Mesendoderm (in vitro differentiated cells): Measurements from ENCODE around the gene SVOPL.

Experiments used
- DNase-seq: peaks from one replicate; pipeline ENCODE4 v3.0.0; 2013
- H2AK5ac ChIP-seq: 2 replicates; pipeline ENCODE4 v1.6.1; 2013; ENCODE audit warnings: low read length, inconsistent platforms
- H2BK120ac ChIP-seq: 2 replicates; pipeline ENCODE4 v1.6.1; 2013; ENCODE audit warnings: low read depth, mild to moderate bottlenecking, low read length, moderate library complexity, mixed read lengths
- H2BK15ac ChIP-seq: replicated peaks from 2 replicates; pipeline ENCODE4 v1.6.1; 2013; ENCODE audit warnings: low read depth, mild to moderate bottlenecking, moderate library complexity
- H2BK5ac ChIP-seq: 2 replicates; pipeline ENCODE4 v1.6.1; 2013; ENCODE audit warnings: low read length, inconsistent platforms
- H3K18ac ChIP-seq: 2 replicates; pipeline ENCODE4 v1.6.1; 2013; ENCODE audit warnings: mild to moderate bottlenecking, low read length, mixed read lengths
- H3K23ac ChIP-seq: one replicate; pipeline ENCODE4 v1.6.1; 2013; ENCODE audit warnings: low read length
- H3K27ac ChIP-seq: 2 replicates; pipeline ENCODE4 v1.5.1; 2013; ENCODE audit warnings: low read depth, mild to moderate bottlenecking, inconsistent platforms, low read length, moderate library complexity
- H3K27me3 ChIP-seq: 2 replicates; pipeline ENCODE4 v1.6.1; 2013; ENCODE audit warnings: low read length, control low read depth, mild to moderate bottlenecking, inconsistent platforms; ENCODE audit not compliant: insufficient read depth, poor library complexity
- H3K36me3 ChIP-seq: 2 replicates; pipeline ENCODE4 v1.6.1; 2013; ENCODE audit warnings: low read length, inconsistent platforms; ENCODE audit not compliant: control insufficient read depth, insufficient read depth
- H3K4ac ChIP-seq: one replicate; pipeline ENCODE4 v1.6.1; 2013; ENCODE audit warnings: low read depth, mild to moderate bottlenecking, low read length, moderate library complexity
- H3K4me1 ChIP-seq: 2 replicates; pipeline ENCODE4 v1.6.1; 2013; ENCODE audit warnings: low read depth, low read length, inconsistent platforms; ENCODE audit not compliant: control insufficient read depth
- H3K4me2 ChIP-seq: 2 replicates; pipeline ENCODE4 v1.6.1; 2013; ENCODE audit warnings: low read length
- H3K4me3 ChIP-seq: 2 replicates; pipeline ENCODE4 v1.5.1; 2013; ENCODE audit warnings: mild to moderate bottlenecking, low read length
- H3K56ac ChIP-seq: one replicate; pipeline ENCODE4 v1.6.1; 2013; ENCODE audit warnings: low read length
- H3K79me1 ChIP-seq: 2 replicates; pipeline ENCODE4 v1.6.1; 2013; ENCODE audit warnings: low read length, inconsistent platforms
- H3K79me2 ChIP-seq: 2 replicates; pipeline ENCODE4 v1.6.1; 2013; ENCODE audit warnings: mild to moderate bottlenecking, low read length; ENCODE audit not compliant: control insufficient read depth, insufficient read depth
- H3K9ac ChIP-seq: 2 replicates; pipeline ENCODE4 v1.6.1; 2013; ENCODE audit warnings: low read length, inconsistent platforms
- H4K5ac ChIP-seq: one replicate; pipeline ENCODE4 v1.6.1; 2013; ENCODE audit warnings: low read length
- H4K8ac ChIP-seq: one replicate; pipeline ENCODE4 v1.6.1; 2013; ENCODE audit warnings: low read depth, mild to moderate bottlenecking, control low read depth, low read length, moderate library complexity
- WGBS: extraction: QIAGEN DNeasy Blood & Tissue Kit; methylation state at CpG from one replicate; pipeline ENCODE4 v1.1.7; 2013; ENCODE audit warnings: low lambda C conversion rate, missing lambda C conversion rate; ENCODE audit not compliant: insufficient coverage; ENCODE audit errors: extremely low coverage; 5-methylcytosine and 5-hydroxymethylcytosine counted together

SVOPL gene

GRCh38 chr7:138712652-138713051 is 11.5 kb upstream of the SVOPL start:
- H3K36me3 ChIP-seq = no peaks in the 10 kb centered on the region
- no peak overlapping the region for H3K18ac ChIP-seq
- DNase-seq = no peak
- H3K4me1 ChIP-seq = no peaks in the 10 kb centered on the region
- no peak overlapping the region for H3K9ac ChIP-seq
- no peak overlapping the region for H2BK15ac ChIP-seq
- H3K27ac ChIP-seq = no peak overlapping the region
- H4K5ac ChIP-seq = no peak overlapping the region
- H3K79me1 ChIP-seq = no peaks in the 10 kb centered on the region
- no peak overlapping the region for H2BK120ac ChIP-seq
- H2AK5ac ChIP-seq = no peak overlapping the region
- no peaks in the 10 kb centered on the region for H3K27me3 ChIP-seq
- H2BK5ac ChIP-seq = no peak overlapping the region
- no peak overlapping the region for H3K23ac ChIP-seq
- H3K56ac ChIP-seq = no peak overlapping the region
- no CpG with 5 or more reads among the region's 9 CpGs for WGBS
- H4K8ac ChIP-seq = no peak overlapping the region
- no peaks in the 10 kb centered on the region for H3K79me2 ChIP-seq
- no peak overlapping the region for H3K4ac ChIP-seq
- no peak overlapping the region for H3K4me3 ChIP-seq
- no peak overlapping the region for H3K4me2 ChIP-seq

- Histone ChIP-seq H3K23ac (no peak overlapping the region), H3K56ac (peak overlapping the region; percentile 7), H3K18ac (no peak overlapping the region), H2BK120ac (no peak overlapping the region), H3K79me2 (no peaks in the 10 kb centered on the region), H3K4me1 (no peaks in the 10 kb centered on the region), H4K8ac (no peak overlapping the region), H3K36me3 (no peaks in the 10 kb centered on the region), H3K4me2 (no peak overlapping the region), H3K27me3 (no peaks in the 10 kb centered on the region), H2BK5ac (no peak overlapping the region), H2BK15ac (no peak overlapping the region), H3K4me3 (no peak overlapping the region), H3K9ac (no peak overlapping the region), H4K5ac (no peak overlapping the region), H3K79me1 (no peaks in the 10 kb centered on the region), H3K27ac (no peak overlapping the region), H2AK5ac (no peak overlapping the region), H3K4ac (no peak overlapping the region)
- peak; percentile 38 for DNase-seq
- no CpG with 5 or more reads among the region's 15 CpGs for WGBS
These were observed 9.6 kb upstream of the SVOPL start for GRCh38 chr7:138710536-138711385.

GRCh38 chr7:138705167-138705566 is 4.0 kb upstream of the SVOPL start:
- no peak overlapping the region for H3K4ac ChIP-seq
- DNase-seq = no peak
- no CpG with 5 or more reads among the region's 7 CpGs for WGBS
- no peak overlapping the region for H3K27ac ChIP-seq
- H2BK120ac ChIP-seq = no peak overlapping the region
- no peak overlapping the region for H3K9ac ChIP-seq
- no peaks in the 10 kb centered on the region for H3K4me1 ChIP-seq
- H3K23ac ChIP-seq = no peak overlapping the region
- H3K18ac ChIP-seq = no peak overlapping the region
- H3K56ac ChIP-seq = no peak overlapping the region
- H3K27me3 ChIP-seq = no peaks in the 10 kb centered on the region
- H2BK5ac ChIP-seq = no peak overlapping the region
- no peak overlapping the region for H4K5ac ChIP-seq
- H4K8ac ChIP-seq = no peak overlapping the region
- H3K79me1 ChIP-seq = no peaks in the 10 kb centered on the region
- no peak overlapping the region for H3K4me3 ChIP-seq
- H3K36me3 ChIP-seq = no peaks in the 10 kb centered on the region
- no peak overlapping the region for H2AK5ac ChIP-seq
- H3K4me2 ChIP-seq = no peak overlapping the region
- H2BK15ac ChIP-seq = no peak overlapping the region
- no peaks in the 10 kb centered on the region for H3K79me2 ChIP-seq

GRCh38 chr7:138701537-138701923 is 368 bp upstream of the SVOPL start:
- Histone ChIP-seq H3K9ac (no peak overlapping the region), H3K4me2 (no peak overlapping the region), H3K4me3 (no peak overlapping the region), H3K4me1 (no peaks in the 10 kb centered on the region), H2BK5ac (no peak overlapping the region), H3K79me2 (no peaks in the 10 kb centered on the region), H3K18ac (no peak overlapping the region), H3K4ac (no peak overlapping the region), H3K27me3 (no peaks in the 10 kb centered on the region), H2BK15ac (no peak overlapping the region), H3K23ac (no peak overlapping the region), H2AK5ac (no peak overlapping the region), H2BK120ac (no peak overlapping the region), H4K5ac (no peak overlapping the region), H3K27ac (no peak overlapping the region), H4K8ac (no peak overlapping the region), H3K36me3 (no peaks in the 10 kb centered on the region), H3K79me1 (no peaks in the 10 kb centered on the region), H3K56ac (no peak overlapping the region)
- no CpG with 5 or more reads among the region's 2 CpGs for WGBS
- no peak for DNase-seq

GRCh38 chr7:138699661-138700060 is 1.5 kb downstream of the SVOPL start:
- Histone ChIP-seq H3K9ac (no peak overlapping the region), H3K4me2 (no peak overlapping the region), H4K8ac (no peak overlapping the region), H3K27ac (no peak overlapping the region), H3K79me2 (no peaks in the 10 kb centered on the region), H2AK5ac (no peak overlapping the region), H3K56ac (no peak overlapping the region), H3K18ac (no peak overlapping the region), H3K27me3 (no peaks in the 10 kb centered on the region), H3K23ac (no peak overlapping the region), H3K4ac (no peak overlapping the region), H3K4me3 (no peak overlapping the region), H2BK5ac (no peak overlapping the region), H3K4me1 (no peaks in the 10 kb centered on the region), H2BK15ac (no peak overlapping the region), H3K79me1 (no peaks in the 10 kb centered on the region), H4K5ac (no peak overlapping the region), H3K36me3 (no peaks in the 10 kb centered on the region), H2BK120ac (no peak overlapping the region)
- no CpG with 5 or more reads among the region's 9 CpGs for WGBS
- DNase-seq = no peak

GRCh38 chr7:138698281-138698680 is 2.9 kb downstream of the SVOPL start:
- Histone ChIP-seq H3K9ac (no peak overlapping the region), H3K23ac (no peak overlapping the region), H3K36me3 (no peaks in the 10 kb centered on the region), H3K56ac (no peak overlapping the region), H3K4me3 (no peak overlapping the region), H3K27me3 (no peaks in the 10 kb centered on the region), H3K4me1 (no peaks in the 10 kb centered on the region), H3K18ac (no peak overlapping the region), H3K27ac (no peak overlapping the region), H4K5ac (no peak overlapping the region), H3K4ac (no peak overlapping the region), H4K8ac (no peak overlapping the region), H2BK5ac (no peak overlapping the region), H3K79me1 (no peaks in the 10 kb centered on the region), H2AK5ac (no peak overlapping the region), H3K79me2 (no peaks in the 10 kb centered on the region), H2BK120ac (no peak overlapping the region), H3K4me2 (no peak overlapping the region), H2BK15ac (no peak overlapping the region)
- no peak for DNase-seq
- no CpG with 5 or more reads among the region's 7 CpGs for WGBS
